RWPE1 (cell line): Measurements from ENCODE around the gene LFNG.

Experiments
- CTCF ChIA-PET: fragments of 350-600 bp; sonication (Branson Sonifier 250); formaldehyde crosslinking; extraction: SDS; loops from one replicate; lab custom pipeline; 2021; lab: Yijun Ruan, JAX
- POLR2A ChIA-PET: fragments of 400-600 bp; formaldehyde crosslinking; extraction: SDS; loops from one replicate; lab custom pipeline; 2020; ENCODE audit warnings: antibody characterized with exemption; ENCODE audit not compliant: low non-redundant PET; lab: Yijun Ruan, JAX
- DNase-seq: peaks from one replicate; pipeline ENCODE4 v3.0.0; 2012; ENCODE audit warnings: low spot score
- H3K27ac ChIP-seq: fragments of 450-650 bp; 2 replicates; pipeline ENCODE4 v1.5.1; 2017
- CTCF ChIP-seq: fragments of 450-650 bp; conservative IDR thresholded peaks from 2 replicates; pipeline ENCODE4 v1.5.1; 2017; ENCODE audit warnings: low read depth, mild to moderate bottlenecking

The LFNG gene

GRCh38 chr7:2522780-2523433, 3.3 kb downstream of the LFNG start:
- DNase-seq: peak; percentile 89
- TF ChIP-seq CTCF: no peak
- CTCF ChIA-PET: interaction anchor here (0.6 to 0.8 kb wide), 2 partner anchors 33 to 43 kb away, joined by 3 to 6 read pairs; partner anchors contain the start of gene BRAT1
- POLR2A ChIA-PET: no interaction called here
- peak overlapping the region; percentile 100 for H3K27ac ChIP-seq

- DNase-seq: peak; percentile 82
- H3K27ac ChIP-seq: peak overlapping the region; percentile 100
- POLR2A ChIA-PET: no interaction called here
- CTCF ChIA-PET: interaction anchor here (0.6 to 0.8 kb wide), 2 partner anchors 32 to 43 kb away, joined by 3 to 6 read pairs; partner anchors contain the start of gene BRAT1
- TF ChIP-seq CTCF: no peak
Measured at GRCh38 chr7:2523461-2523936, 3.9 kb downstream of the LFNG start.

- DNase-seq: peak; percentile 66
- ChIA-PET CTCF (interaction anchor here (0.7 to 0.8 kb wide), 2 partner anchors 32 to 918 kb away, joined by 3 read pairs; partner anchors contain the start of gene BRAT1), POLR2A (no interaction called here)
- peak overlapping the region; percentile 100 for H3K27ac ChIP-seq
- no peak for TF ChIP-seq CTCF
Measured at GRCh38 chr7:2523941-2524807, 4.6 kb downstream of the LFNG start.

GRCh38 chr7:2524808-2525657, 5.5 kb downstream of the LFNG start:
- H3K27ac ChIP-seq: peak overlapping the region; percentile 100
- no peak for TF ChIP-seq CTCF
- POLR2A ChIA-PET: no interaction called here
- CTCF ChIA-PET: interaction anchor here (0.7 kb wide), 1 partner anchor 919 kb away, joined by 3 read pairs; no protein-coding TSS in a partner anchor
- DNase-seq: no peak

GRCh38 chr7:2525658-2526630, 6.4 kb downstream of the LFNG start:
- ChIA-PET CTCF (interaction anchor here (0.6 kb wide), 1 partner anchor 14 kb away, joined by 3 read pairs; no protein-coding TSS in a partner anchor), POLR2A (no interaction called here)
- peak overlapping the region; percentile 100 for H3K27ac ChIP-seq

More at GRCh38 chr7:2525658-2526630, 6.4 kb downstream of the LFNG start:
- no peak for DNase-seq
- TF ChIP-seq CTCF: no peak
